ENCODE data around the gene RSBN1.

DNA sequence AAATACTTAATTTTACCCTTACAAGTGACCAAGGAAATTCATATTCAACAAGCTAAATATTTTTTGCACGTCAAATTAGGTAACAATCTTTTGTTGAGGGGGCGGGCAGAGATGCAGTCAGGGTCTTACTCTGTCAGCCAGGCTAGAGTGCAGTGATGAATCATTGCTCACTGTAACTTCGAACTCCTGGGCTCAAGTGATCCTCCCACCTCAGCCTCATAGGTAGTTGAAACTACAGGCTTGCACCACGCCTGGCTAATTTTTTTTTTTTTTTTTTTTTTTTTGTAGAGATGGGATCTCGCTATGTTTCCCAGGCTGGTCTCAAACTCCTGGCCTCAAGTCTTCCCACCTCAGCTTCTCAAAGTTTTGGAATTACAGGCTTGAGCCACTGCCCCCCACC lies 79.5 kb downstream of the RSBN1 start:
- TF ChIP-seq DMBX1 (CRISPR knock-in tag; IDR thresholded peaks at IDR 0.05; ENCODE audit: borderline replicate concordance) (no peak), BMI1 (IDR thresholded peaks at IDR 0.05; ENCODE audit: low read length) (no peak), BRCA1 (IDR thresholded peaks at IDR 0.05) (no peak), BRCA1 (CRISPR knock-in tag; IDR thresholded peaks at IDR 0.05) (no peak), HDAC6 (IDR thresholded peaks at IDR 0.05; ENCODE audit: low read depth, low read length) (no peak), SIX5 (IDR thresholded peaks at IDR 0.05; ENCODE audit: borderline replicate concordance in 1 of 2, insufficient read depth in 1 of 2, low read depth in 1 of 2, low read length in 2 of 2) (no peak), EZH2 (IDR thresholded peaks at IDR 0.05; ENCODE audit: borderline replicate concordance, low read depth, low read length) (no peak), ZNF24 (IDR thresholded peaks at IDR 0.05) (no peak), TCF7L2 (IDR thresholded peaks at IDR 0.05; ENCODE audit: low read depth, low read length) (no peak), RCOR1 (IDR thresholded peaks at IDR 0.05; ENCODE audit: borderline replicate concordance in 1 of 2, low read depth in 2 of 2, low read length in 2 of 2) (no peak), RAD21 (CRISPR knock-in tag; conservative IDR thresholded peaks at IDR 0.05 in 1 of 2, IDR thresholded peaks at IDR 0.05 in 1 of 2) (no peak), ZNF140 (CRISPR knock-in tag; IDR thresholded peaks at IDR 0.05) (no peak), RFX5 (IDR thresholded peaks at IDR 0.05; ENCODE audit: low read depth, low read length) (no peak)
- TF ChIP-seq, protein P1, sequence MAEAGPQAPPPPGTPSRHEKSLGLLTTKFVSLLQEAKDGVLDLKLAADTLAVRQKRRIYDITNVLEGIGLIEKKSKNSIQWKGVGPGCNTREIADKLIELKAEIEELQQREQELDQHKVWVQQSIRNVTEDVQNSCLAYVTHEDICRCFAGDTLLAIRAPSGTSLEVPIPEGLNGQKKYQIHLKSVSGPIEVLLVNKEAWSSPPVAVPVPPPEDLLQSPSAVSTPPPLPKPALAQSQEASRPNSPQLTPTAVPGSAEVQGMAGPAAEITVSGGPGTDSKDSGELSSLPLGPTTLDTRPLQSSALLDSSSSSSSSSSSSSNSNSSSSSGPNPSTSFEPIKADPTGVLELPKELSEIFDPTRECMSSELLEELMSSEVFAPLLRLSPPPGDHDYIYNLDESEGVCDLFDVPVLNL (CRISPR knock-in tag; IDR thresholded peaks at IDR 0.05; ENCODE audit: low read depth): no peak
- TF ChIP-seq, protein P2, sequence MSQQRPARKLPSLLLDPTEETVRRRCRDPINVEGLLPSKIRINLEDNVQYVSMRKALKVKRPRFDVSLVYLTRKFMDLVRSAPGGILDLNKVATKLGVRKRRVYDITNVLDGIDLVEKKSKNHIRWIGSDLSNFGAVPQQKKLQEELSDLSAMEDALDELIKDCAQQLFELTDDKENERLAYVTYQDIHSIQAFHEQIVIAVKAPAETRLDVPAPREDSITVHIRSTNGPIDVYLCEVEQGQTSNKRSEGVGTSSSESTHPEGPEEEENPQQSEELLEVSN (IDR thresholded peaks at IDR 0.05; ENCODE audit: borderline replicate concordance in 1 of 2, extremely low read depth in 1 of 2, insufficient read depth in 1 of 2, insufficient read length in 1 of 2, low read depth in 1 of 2, low read length in 1 of 2, poor library complexity in 1 of 2, severe bottlenecking in 1 of 2): no peak
